Peyer's patch (tissue), 4 donors: ENCODE results near the gene DRD3. TPM values are rescaled to one million over a fixed set of nuclear protein-coding genes. Genes with fewer than 3 reads are reported as not detected.

Experiments used
- DNase-seq, 3 donors: peaks; one replicate each; pipeline ENCODE4 v3.0.0-alpha.2; 2017 to 2019
- H3K27ac ChIP-seq, 4 donors: fragments of 200-600 bp; sonication (generic); one replicate each; pipeline ENCODE4 v1.5.1; 2016 to 2019
- H3K27me3 ChIP-seq, 2 donors: fragments of 200-600 bp; sonication (generic); one replicate each; pipeline ENCODE4 v1.5.1; 2019
- H3K36me3 ChIP-seq, 3 donors: fragments of 200-600 bp; sonication (generic); one replicate each; pipeline ENCODE4 v1.5.1; 2016 to 2019
- H3K4me1 ChIP-seq, 4 donors: fragments of 200-600 bp; sonication (generic); one replicate each; pipeline ENCODE4 v1.5.1; 2016 to 2019
- H3K4me3 ChIP-seq, 4 donors: fragments of 200-600 bp; sonication (generic); 1 replicate in 3 of 4; 2 replicates in 1 of 4; pipeline ENCODE4 v1.5.1; 2016 to 2019; ENCODE audit warnings: mild to moderate bottlenecking in 1 of 4
- H3K9me3 ChIP-seq, 4 donors: fragments of 200-600 bp; sonication (generic); one replicate each; pipeline ENCODE4 v1.5.1; 2016 to 2019; ENCODE audit warnings: mild to moderate bottlenecking in 1 of 4
- CTCF ChIP-seq, 6 experiments: fragments of 450-650 bp in 4 of 6; fragments of 200-600 bp in 2 of 6; sonication (generic) in 1 of 6; IDR thresholded peaks; one replicate each; pipeline ENCODE4 v1.5.1; 2017 to 2019; ENCODE audit warnings: antibody characterized with exemption in 6 of 6, mild to moderate bottlenecking in 3 of 6, moderate library complexity in 1 of 6
- POLR2A ChIP-seq, 2 donors: fragments of 450-650 bp; IDR thresholded peaks; one replicate each; pipeline ENCODE4 v1.5.1; 2017; ENCODE audit warnings: antibody characterized with exemption in 2 of 2, mild to moderate bottlenecking in 2 of 2, moderate library complexity in 2 of 2
- total RNA-seq, 4 donors: library from RNA; depleted of rRNA; stranded (reverse); fragments of >200 nt; gene quantifications; one replicate each; pipeline ENCODE4 v1.1.0, GENCODE V29; 2016

The DRD3 gene
- total RNA-seq, 4 donors from 2014 or later = not detected

- Histone ChIP-seq H3K4me1 (no peaks in the 10 kb centered on the region), H3K9me3 (no peaks in the 10 kb centered on the region), H3K27me3 (no peaks in the 10 kb centered on the region), H3K36me3 (no peaks in the 10 kb centered on the region), H3K27ac (no peak overlapping the region), H3K4me3 (no peak overlapping the region)
- TF ChIP-seq CTCF (IDR thresholded peaks at IDR 0.05) (peak in 3 of 6 experiments; percentile 16 to 20 (median 18)), POLR2A (IDR thresholded peaks at IDR 0.05) (no peak)
- DNase-seq = no peak
Measured at GRCh38 chr3:114179575-114179974, 723 bp upstream of the DRD3 start.

GRCh38 chr3:114176890-114177289, 2.0 kb downstream of the DRD3 start:
- Histone ChIP-seq H3K4me3 (no peak overlapping the region), H3K4me1 (no peaks in the 10 kb centered on the region), H3K27me3 (no peaks in the 10 kb centered on the region), H3K27ac (no peak overlapping the region), H3K9me3 (no peaks in the 10 kb centered on the region), H3K36me3 (no peaks in the 10 kb centered on the region)
- no peak for TF ChIP-seq POLR2A (IDR thresholded peaks at IDR 0.05)
- TF ChIP-seq CTCF (IDR thresholded peaks at IDR 0.05) = no peak
- no peak for DNase-seq

GRCh38 chr3:114176487-114176886, 2.4 kb downstream of the DRD3 start:
- H3K4me3 ChIP-seq = no peak overlapping the region
- no peaks in the 10 kb centered on the region for H3K4me1 ChIP-seq
- no peak for TF ChIP-seq POLR2A (IDR thresholded peaks at IDR 0.05)
- TF ChIP-seq CTCF (IDR thresholded peaks at IDR 0.05) = no peak
- H3K36me3 ChIP-seq = no peaks in the 10 kb centered on the region
- H3K27me3 ChIP-seq = no peaks in the 10 kb centered on the region
- no peaks in the 10 kb centered on the region for H3K9me3 ChIP-seq
- H3K27ac ChIP-seq = no peak overlapping the region
- no peak for DNase-seq

GRCh38 chr3:114175204-114175987, 3.5 kb downstream of the DRD3 start:
- no peak for DNase-seq
- no peak for TF ChIP-seq CTCF (IDR thresholded peaks at IDR 0.05)
- no peaks in the 10 kb centered on the region for H3K4me1 ChIP-seq

GRCh38 chr3:114171677-114172076, 7.2 kb downstream of the DRD3 start:
- no peaks in the 10 kb centered on the region for H3K36me3 ChIP-seq
- H3K27me3 ChIP-seq = no peaks in the 10 kb centered on the region
- TF ChIP-seq CTCF (IDR thresholded peaks at IDR 0.05) = no peak
- no peak for TF ChIP-seq POLR2A (IDR thresholded peaks at IDR 0.05)
- no peaks in the 10 kb centered on the region for H3K9me3 ChIP-seq
- H3K27ac ChIP-seq = no peak overlapping the region
- H3K4me1 ChIP-seq = no peaks in the 10 kb centered on the region
- no peak overlapping the region for H3K4me3 ChIP-seq
- no peak for DNase-seq

More at GRCh38 chr3:114175204-114175987, 3.5 kb downstream of the DRD3 start:
- H3K36me3 ChIP-seq = no peaks in the 10 kb centered on the region
- H3K4me3 ChIP-seq = no peak overlapping the region
- H3K9me3 ChIP-seq = no peaks in the 10 kb centered on the region
- no peak overlapping the region for H3K27ac ChIP-seq
- H3K27me3 ChIP-seq = no peaks in the 10 kb centered on the region
